Measurements from ENCODE around the gene ALDH3A2. TPM values are rescaled to one million over a fixed set of nuclear protein-coding genes. Genes with fewer than 3 reads are reported as not detected.
A peak's percentile ranks its signal among the peaks of the same experiment; 100 is the strongest.

The ALDH3A2 gene
- polyA plus RNA-seq, 1 donor = 85.0 TPM

DNA sequence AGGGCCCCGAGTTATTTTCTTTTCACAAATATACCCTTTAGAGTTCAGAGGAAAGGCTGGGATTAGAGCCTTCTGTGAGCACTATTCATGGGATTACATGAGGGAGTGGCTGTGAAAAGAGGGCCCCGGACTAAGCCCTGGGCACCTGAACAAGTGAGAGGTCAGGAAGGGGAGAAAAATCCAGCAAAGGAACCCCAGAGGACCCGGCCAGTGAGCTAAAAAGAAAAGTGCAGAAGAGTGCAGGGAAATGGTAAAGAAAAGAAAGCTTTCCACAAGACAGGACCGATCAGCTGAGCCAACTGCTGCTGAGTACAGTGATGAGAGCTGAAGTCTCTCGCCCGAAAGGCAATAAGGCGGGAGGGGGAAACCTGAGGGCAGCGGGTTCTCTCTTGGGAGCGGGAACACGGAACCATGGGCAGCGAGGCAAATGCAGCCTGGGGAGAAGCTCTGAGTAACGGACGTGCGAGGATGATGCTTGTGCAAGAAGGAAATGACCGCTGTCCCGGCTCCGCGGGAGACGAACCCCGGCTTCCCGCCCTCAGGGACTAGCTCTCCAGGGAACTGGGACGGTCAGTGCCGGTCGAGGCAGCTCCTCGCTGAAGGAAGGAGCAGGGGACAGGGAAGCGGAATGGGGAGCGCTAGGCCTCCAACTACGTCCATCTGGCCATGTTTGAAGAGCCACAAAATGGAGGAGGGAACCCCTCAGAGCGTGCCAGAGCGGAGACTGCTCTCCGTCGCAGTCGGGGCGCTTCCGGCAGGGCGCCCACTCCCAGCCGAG, 665 bp upstream of the ALDH3A2 start:
- H3K36me3 ChIP-seq (ENCODE audit: control insufficient read depth, insufficient read depth, low read length) = peaks cover 3% of the 10 kb centered on the region
- peak; percentile 28 to 75 for DNase-seq
- H3K4me3 ChIP-seq (ENCODE audit: low read length) = peak overlapping the region; percentile 86
- H3K9me3 ChIP-seq (ENCODE audit: control insufficient read depth, low read depth, low read length) = no peaks in the 10 kb centered on the region
- H3K4me1 ChIP-seq (ENCODE audit: control insufficient read depth, insufficient read depth, low read length) = peaks cover 30% of the 10 kb centered on the region
- no peaks in the 10 kb centered on the region for H3K27me3 ChIP-seq (ENCODE audit: control insufficient read depth, insufficient read depth, low read length)
- WGBS (ENCODE audit: insufficient coverage, low lambda C conversion rate) = 0% methylated on average over 1 of the region's 37 CpGs
- peak overlapping the region; percentile 83 for H3K27ac ChIP-seq (ENCODE audit: low read length)

GRCh38 chr17:19649274-19649541, 657 bp downstream of the ALDH3A2 start:
- peak overlapping the region; percentile 86 for H3K4me3 ChIP-seq (ENCODE audit: low read length)
- WGBS (ENCODE audit: insufficient coverage, low lambda C conversion rate) = no CpG with 5 or more reads among the region's 2 CpGs
- H3K27ac ChIP-seq (ENCODE audit: low read length) = peak overlapping the region; percentile 83
- peaks cover 9% of the 10 kb centered on the region for H3K36me3 ChIP-seq (ENCODE audit: control insufficient read depth, insufficient read depth, low read length)
- peaks cover 30% of the 10 kb centered on the region for H3K4me1 ChIP-seq (ENCODE audit: control insufficient read depth, insufficient read depth, low read length)
- no peak for DNase-seq
- no peaks in the 10 kb centered on the region for H3K27me3 ChIP-seq (ENCODE audit: control insufficient read depth, insufficient read depth, low read length)
- peaks cover 2% of the 10 kb centered on the region for H3K9me3 ChIP-seq (ENCODE audit: control insufficient read depth, low read depth, low read length)

DNA sequence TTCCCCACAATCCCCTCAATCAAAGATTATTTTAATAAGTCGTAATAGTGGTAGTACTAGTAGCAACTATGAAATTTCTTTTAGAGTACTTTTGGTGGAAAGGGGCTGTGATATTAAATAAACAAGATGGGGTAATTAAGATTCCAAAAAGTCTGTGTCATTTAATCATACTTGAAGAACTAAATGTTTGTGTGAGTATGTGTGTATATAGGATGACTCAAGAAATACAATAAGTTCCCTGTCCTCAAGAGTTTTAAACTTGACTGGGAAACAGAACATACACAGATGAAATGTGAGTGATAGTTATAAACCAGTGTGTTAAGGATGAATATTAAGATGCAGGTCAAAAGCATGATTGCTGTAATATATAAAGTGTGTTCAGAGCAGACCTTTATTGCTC, 2.3 kb downstream of the ALDH3A2 start:
- WGBS (ENCODE audit: insufficient coverage, low lambda C conversion rate) = no CpG with 5 or more reads among the region's 1 CpG
- H3K27ac ChIP-seq (ENCODE audit: low read length) = no peak overlapping the region
- H3K4me3 ChIP-seq (ENCODE audit: low read length) = no peak overlapping the region
- H3K9me3 ChIP-seq (ENCODE audit: control insufficient read depth, low read depth, low read length) = peaks cover 7% of the 10 kb centered on the region
- peaks cover 23% of the 10 kb centered on the region for H3K36me3 ChIP-seq (ENCODE audit: control insufficient read depth, insufficient read depth, low read length)
- DNase-seq = peak in 1 of 2 donors; percentile 19
- H3K27me3 ChIP-seq (ENCODE audit: control insufficient read depth, insufficient read depth, low read length) = no peaks in the 10 kb centered on the region
- H3K4me1 ChIP-seq (ENCODE audit: control insufficient read depth, insufficient read depth, low read length) = peaks cover 30% of the 10 kb centered on the region

DNA sequence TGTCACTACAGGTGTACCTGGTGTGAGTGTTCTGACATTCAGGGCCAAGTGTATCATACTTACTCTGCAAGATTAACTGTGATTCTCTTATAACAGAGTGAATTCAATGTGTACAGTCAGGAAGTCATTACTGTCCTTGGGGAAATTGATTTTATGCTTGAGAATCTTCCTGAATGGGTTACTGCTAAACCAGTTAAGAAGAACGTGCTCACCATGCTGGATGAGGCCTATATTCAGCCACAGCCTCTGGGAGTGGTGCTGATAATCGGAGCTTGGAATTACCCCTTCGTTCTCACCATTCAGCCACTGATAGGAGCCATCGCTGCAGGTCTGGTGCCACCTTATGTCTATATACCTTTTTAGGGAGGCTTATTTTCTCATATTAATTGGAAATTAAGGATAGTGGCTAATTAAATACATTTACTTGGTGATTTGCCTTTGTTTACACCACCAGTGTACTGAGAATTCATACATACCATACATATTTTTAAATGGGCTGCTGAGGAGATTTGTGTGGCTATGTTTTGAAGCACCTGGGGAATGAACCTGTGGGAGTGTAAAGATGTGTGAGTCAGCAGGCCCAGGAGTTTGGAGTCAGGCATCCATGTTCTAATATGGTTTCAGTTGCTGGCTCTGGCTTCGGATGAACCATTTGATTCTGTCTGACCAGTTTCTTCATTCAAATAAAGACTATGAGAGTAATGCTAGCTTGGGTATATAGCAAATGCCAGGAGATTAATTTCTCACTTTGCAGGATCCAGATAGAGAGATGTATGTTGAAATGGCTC, 3.1 kb downstream of the ALDH3A2 start:
- H3K36me3 ChIP-seq (ENCODE audit: control insufficient read depth, insufficient read depth, low read length) = peaks cover 31% of the 10 kb centered on the region
- peak in 1 of 2 donors; percentile 65 for DNase-seq
- peak overlapping the region; percentile 29 for H3K27ac ChIP-seq (ENCODE audit: low read length)
- WGBS (ENCODE audit: insufficient coverage, low lambda C conversion rate) = no CpG with 5 or more reads among the region's 5 CpGs
- peaks cover 27% of the 10 kb centered on the region for H3K4me1 ChIP-seq (ENCODE audit: control insufficient read depth, insufficient read depth, low read length)
- no peaks in the 10 kb centered on the region for H3K27me3 ChIP-seq (ENCODE audit: control insufficient read depth, insufficient read depth, low read length)
- H3K9me3 ChIP-seq (ENCODE audit: control insufficient read depth, low read depth, low read length) = peaks cover 7% of the 10 kb centered on the region
- H3K4me3 ChIP-seq (ENCODE audit: low read length) = no peak overlapping the region

GRCh38 chr17:19652595-19652994, 4.0 kb downstream of the ALDH3A2 start:
- H3K27ac ChIP-seq (ENCODE audit: low read length) = no peak overlapping the region
- H3K4me3 ChIP-seq (ENCODE audit: low read length) = no peak overlapping the region
- WGBS (ENCODE audit: insufficient coverage, low lambda C conversion rate) = no CpG with 5 or more reads among the region's 3 CpGs
- H3K9me3 ChIP-seq (ENCODE audit: control insufficient read depth, low read depth, low read length) = peaks cover 7% of the 10 kb centered on the region
- peaks cover 18% of the 10 kb centered on the region for H3K4me1 ChIP-seq (ENCODE audit: control insufficient read depth, insufficient read depth, low read length)
- H3K27me3 ChIP-seq (ENCODE audit: control insufficient read depth, insufficient read depth, low read length) = no peaks in the 10 kb centered on the region
- H3K36me3 ChIP-seq (ENCODE audit: control insufficient read depth, insufficient read depth, low read length) = peaks cover 38% of the 10 kb centered on the region
- no peak for DNase-seq

DNA sequence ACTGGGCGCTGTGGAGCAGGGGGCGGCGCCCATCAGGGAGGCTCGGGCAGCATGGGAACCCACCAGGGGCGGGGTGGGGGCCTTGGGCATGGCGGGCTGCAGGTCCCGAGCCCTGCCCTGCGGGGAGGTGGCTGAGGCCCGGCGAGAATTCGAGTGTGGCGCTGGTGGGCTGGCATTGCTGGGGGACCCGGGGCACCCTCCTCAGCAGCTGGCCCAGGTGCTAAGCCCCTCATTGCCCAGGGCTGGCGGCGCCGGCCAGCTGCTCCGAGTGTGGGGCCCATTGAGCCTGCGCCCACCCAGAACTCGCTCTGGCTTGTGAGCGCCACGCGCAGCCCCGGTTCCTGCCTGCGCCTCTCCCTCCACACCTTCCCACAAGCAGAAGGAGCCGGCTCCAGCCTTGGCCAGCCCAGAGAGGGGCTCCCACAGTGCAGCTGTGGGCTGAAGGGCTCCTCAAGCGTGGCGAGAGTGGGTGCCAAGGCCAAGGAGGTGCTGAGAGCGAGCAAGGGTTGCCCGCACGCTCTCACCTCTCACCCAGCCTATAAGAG, 5.9 kb downstream of the ALDH3A2 start:
- Histone ChIP-seq H3K27ac (ENCODE audit: low read length) (no peak overlapping the region), H3K36me3 (ENCODE audit: control insufficient read depth, insufficient read depth, low read length) (peaks cover 42% of the 10 kb centered on the region), H3K9me3 (ENCODE audit: control insufficient read depth, low read depth, low read length) (peaks cover 7% of the 10 kb centered on the region), H3K4me1 (ENCODE audit: control insufficient read depth, insufficient read depth, low read length) (peaks cover 15% of the 10 kb centered on the region), H3K27me3 (ENCODE audit: control insufficient read depth, insufficient read depth, low read length) (no peaks in the 10 kb centered on the region), H3K4me3 (ENCODE audit: low read length) (no peak overlapping the region)
- no CpG with 5 or more reads among the region's 30 CpGs for WGBS (ENCODE audit: insufficient coverage, low lambda C conversion rate)
- DNase-seq = no peak

DNA sequence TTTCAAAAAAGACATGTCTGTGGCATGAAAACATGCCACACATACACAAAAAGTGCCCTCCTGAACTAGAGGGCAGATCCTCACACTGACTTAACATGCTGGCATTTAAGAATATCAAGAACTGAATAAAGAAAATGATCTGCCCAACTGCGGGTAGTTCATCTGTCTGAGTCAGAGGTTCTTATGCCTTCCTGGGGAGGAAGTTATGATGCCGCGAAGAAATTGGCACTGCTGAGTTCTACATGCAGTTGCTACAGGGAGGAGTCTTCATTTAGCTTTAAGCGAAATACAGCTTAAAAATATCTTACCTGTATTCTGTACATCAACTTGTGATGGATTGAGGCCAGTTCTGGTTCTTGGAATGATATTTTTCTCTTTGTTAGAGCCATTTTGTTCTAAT, 6.3 kb downstream of the ALDH3A2 start:
- 80% methylated on average over 1 of the region's 4 CpGs for WGBS (ENCODE audit: insufficient coverage, low lambda C conversion rate)
- no peak overlapping the region for H3K4me3 ChIP-seq (ENCODE audit: low read length)
- peaks cover 15% of the 10 kb centered on the region for H3K4me1 ChIP-seq (ENCODE audit: control insufficient read depth, insufficient read depth, low read length)
- peaks cover 7% of the 10 kb centered on the region for H3K9me3 ChIP-seq (ENCODE audit: control insufficient read depth, low read depth, low read length)
- DNase-seq = no peak
- H3K27me3 ChIP-seq (ENCODE audit: control insufficient read depth, insufficient read depth, low read length) = no peaks in the 10 kb centered on the region
- H3K36me3 ChIP-seq (ENCODE audit: control insufficient read depth, insufficient read depth, low read length) = peaks cover 42% of the 10 kb centered on the region
- no peak overlapping the region for H3K27ac ChIP-seq (ENCODE audit: low read length)

- no peak for DNase-seq
- peaks cover 48% of the 10 kb centered on the region for H3K36me3 ChIP-seq (ENCODE audit: control insufficient read depth, insufficient read depth, low read length)
These were observed 7.8 kb downstream of the ALDH3A2 start for GRCh38 chr17:19656336-19656735.

DNA sequence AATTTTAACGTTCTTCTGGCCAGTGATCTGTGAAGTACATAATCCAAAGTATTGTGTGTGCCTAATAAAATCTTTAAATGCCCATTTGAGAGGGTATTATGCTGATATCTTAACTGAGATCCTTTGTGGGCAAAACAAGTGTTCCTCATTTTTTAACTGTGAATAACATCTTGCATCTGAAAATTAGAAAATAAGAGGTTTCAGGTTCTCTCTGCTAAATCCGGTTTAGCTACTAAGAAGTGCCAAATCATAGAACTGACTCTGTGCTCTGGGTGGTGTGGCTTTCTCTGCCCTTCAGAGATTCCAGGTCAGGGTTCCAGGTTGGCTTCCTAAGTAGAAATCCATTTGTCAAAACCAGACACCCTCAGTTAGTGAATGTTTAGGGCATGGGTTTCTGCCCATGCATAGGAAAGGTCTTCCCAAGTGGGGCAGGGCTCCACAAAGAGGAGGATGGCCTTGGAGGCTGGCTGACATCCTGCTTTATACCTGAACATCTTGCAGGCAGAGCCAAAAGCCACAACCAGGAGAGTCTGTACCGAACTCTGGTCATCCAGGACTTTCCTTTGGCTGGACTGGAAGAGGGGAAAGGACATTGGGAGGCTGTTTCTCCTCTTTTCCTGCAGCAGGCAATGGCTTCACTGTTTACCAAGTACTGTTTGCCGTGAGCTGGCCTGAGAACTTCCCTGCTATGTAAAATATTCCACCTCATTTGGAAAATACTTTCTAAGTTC, 8.5 kb downstream of the ALDH3A2 start:
- H3K27me3 ChIP-seq (ENCODE audit: control insufficient read depth, insufficient read depth, low read length) = no peaks in the 10 kb centered on the region
- no peak for DNase-seq
- WGBS (ENCODE audit: insufficient coverage, low lambda C conversion rate) = 93% methylated on average over 2 of the region's 4 CpGs
- peaks cover 6% of the 10 kb centered on the region for H3K4me1 ChIP-seq (ENCODE audit: control insufficient read depth, insufficient read depth, low read length)
- H3K4me3 ChIP-seq (ENCODE audit: low read length) = no peak overlapping the region
- H3K9me3 ChIP-seq (ENCODE audit: control insufficient read depth, low read depth, low read length) = peaks cover 7% of the 10 kb centered on the region
- H3K27ac ChIP-seq (ENCODE audit: low read length) = no peak overlapping the region
- peaks cover 54% of the 10 kb centered on the region for H3K36me3 ChIP-seq (ENCODE audit: control insufficient read depth, insufficient read depth, low read length)

More at GRCh38 chr17:19656336-19656735, 7.8 kb downstream of the ALDH3A2 start:
- 100% methylated on average over 1 of the region's 4 CpGs for WGBS (ENCODE audit: insufficient coverage, low lambda C conversion rate)
- Histone ChIP-seq H3K4me3 (ENCODE audit: low read length) (no peak overlapping the region), H3K27ac (ENCODE audit: low read length) (no peak overlapping the region), H3K9me3 (ENCODE audit: control insufficient read depth, low read depth, low read length) (peaks cover 7% of the 10 kb centered on the region), H3K4me1 (ENCODE audit: control insufficient read depth, insufficient read depth, low read length) (peaks cover 13% of the 10 kb centered on the region), H3K27me3 (ENCODE audit: control insufficient read depth, insufficient read depth, low read length) (no peaks in the 10 kb centered on the region)
